ENCODE results near the gene GPC3. TPM values are rescaled to one million over a fixed set of nuclear protein-coding genes. Genes with fewer than 3 reads are reported as not detected.

GPC3 gene
- total RNA-seq, 1 experiment from 2014 or later: 32.4 TPM

GRCh38 chrX:133546441-133546840, 439.0 kb downstream of the GPC3 start (continued):
- no peak for TF ChIP-seq JAZF1 (CRISPR knock-in tag; IDR thresholded peaks at IDR 0.05)
- TF ChIP-seq, protein P1, sequence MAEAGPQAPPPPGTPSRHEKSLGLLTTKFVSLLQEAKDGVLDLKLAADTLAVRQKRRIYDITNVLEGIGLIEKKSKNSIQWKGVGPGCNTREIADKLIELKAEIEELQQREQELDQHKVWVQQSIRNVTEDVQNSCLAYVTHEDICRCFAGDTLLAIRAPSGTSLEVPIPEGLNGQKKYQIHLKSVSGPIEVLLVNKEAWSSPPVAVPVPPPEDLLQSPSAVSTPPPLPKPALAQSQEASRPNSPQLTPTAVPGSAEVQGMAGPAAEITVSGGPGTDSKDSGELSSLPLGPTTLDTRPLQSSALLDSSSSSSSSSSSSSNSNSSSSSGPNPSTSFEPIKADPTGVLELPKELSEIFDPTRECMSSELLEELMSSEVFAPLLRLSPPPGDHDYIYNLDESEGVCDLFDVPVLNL (CRISPR knock-in tag; IDR thresholded peaks at IDR 0.05; ENCODE audit: borderline replicate concordance, low read depth): no peak

DNA sequence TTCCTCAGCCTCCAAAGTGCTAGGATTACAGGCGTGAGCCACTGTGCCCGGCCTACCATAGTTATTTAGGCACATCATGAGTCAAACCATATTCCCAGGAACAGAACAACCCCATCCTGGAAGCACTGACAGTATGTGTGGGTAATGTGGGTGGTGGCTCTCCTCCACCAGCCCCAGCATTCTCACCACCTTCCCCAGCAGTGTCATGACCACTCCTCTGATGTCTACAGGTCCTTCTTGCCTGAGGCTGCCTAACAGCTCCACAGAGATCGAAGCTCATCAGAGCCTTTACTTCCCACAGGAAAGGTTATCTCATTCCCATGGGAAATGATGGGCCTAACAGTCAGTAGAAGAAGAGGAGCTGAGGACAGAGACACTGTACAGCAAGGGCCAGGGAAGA, 440.6 kb downstream of the GPC3 start:
- H3K36me3 Mint-ChIP-seq: peaks cover 12% of the 10 kb centered on the region
- TF ChIP-seq ZNF232 (CRISPR knock-in tag; IDR thresholded peaks at IDR 0.05): no peak
- TF ChIP-seq JAZF1 (CRISPR knock-in tag; IDR thresholded peaks at IDR 0.05): no peak
- no peak for TF ChIP-seq SP1 (CRISPR knock-in tag; conservative IDR thresholded peaks at IDR 0.05)
- TF ChIP-seq MYBL2 (CRISPR knock-in tag; IDR thresholded peaks at IDR 0.05): no peak
- no peak for TF ChIP-seq ZBTB21 (CRISPR knock-in tag; IDR thresholded peaks at IDR 0.05; ENCODE audit: borderline replicate concordance)
- TF ChIP-seq, protein P2, sequence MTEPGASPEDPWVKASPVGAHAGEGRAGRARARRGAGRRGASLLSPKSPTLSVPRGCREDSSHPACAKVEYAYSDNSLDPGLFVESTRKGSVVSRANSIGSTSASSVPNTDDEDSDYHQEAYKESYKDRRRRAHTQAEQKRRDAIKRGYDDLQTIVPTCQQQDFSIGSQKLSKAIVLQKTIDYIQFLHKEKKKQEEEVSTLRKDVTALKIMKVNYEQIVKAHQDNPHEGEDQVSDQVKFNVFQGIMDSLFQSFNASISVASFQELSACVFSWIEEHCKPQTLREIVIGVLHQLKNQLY (CRISPR knock-in tag; IDR thresholded peaks at IDR 0.05): no peak
- no peak for TF ChIP-seq NR2C2 (CRISPR knock-in tag; IDR thresholded peaks at IDR 0.05)
- TF ChIP-seq, protein P3, sequence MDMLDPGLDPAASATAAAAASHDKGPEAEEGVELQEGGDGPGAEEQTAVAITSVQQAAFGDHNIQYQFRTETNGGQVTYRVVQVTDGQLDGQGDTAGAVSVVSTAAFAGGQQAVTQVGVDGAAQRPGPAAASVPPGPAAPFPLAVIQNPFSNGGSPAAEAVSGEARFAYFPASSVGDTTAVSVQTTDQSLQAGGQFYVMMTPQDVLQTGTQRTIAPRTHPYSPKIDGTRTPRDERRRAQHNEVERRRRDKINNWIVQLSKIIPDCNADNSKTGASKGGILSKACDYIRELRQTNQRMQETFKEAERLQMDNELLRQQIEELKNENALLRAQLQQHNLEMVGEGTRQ (CRISPR knock-in tag; IDR thresholded peaks at IDR 0.05): no peak
- TF ChIP-seq, protein P4, sequence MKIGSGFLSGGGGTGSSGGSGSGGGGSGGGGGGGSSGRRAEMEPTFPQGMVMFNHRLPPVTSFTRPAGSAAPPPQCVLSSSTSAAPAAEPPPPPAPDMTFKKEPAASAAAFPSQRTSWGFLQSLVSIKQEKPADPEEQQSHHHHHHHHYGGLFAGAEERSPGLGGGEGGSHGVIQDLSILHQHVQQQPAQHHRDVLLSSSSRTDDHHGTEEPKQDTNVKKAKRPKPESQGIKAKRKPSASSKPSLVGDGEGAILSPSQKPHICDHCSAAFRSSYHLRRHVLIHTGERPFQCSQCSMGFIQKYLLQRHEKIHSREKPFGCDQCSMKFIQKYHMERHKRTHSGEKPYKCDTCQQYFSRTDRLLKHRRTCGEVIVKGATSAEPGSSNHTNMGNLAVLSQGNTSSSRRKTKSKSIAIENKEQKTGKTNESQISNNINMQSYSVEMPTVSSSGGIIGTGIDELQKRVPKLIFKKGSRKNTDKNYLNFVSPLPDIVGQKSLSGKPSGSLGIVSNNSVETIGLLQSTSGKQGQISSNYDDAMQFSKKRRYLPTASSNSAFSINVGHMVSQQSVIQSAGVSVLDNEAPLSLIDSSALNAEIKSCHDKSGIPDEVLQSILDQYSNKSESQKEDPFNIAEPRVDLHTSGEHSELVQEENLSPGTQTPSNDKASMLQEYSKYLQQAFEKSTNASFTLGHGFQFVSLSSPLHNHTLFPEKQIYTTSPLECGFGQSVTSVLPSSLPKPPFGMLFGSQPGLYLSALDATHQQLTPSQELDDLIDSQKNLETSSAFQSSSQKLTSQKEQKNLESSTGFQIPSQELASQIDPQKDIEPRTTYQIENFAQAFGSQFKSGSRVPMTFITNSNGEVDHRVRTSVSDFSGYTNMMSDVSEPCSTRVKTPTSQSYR (CRISPR knock-in tag; IDR thresholded peaks at IDR 0.05): no peak
- no peak for TF ChIP-seq ZNF671 (CRISPR knock-in tag; IDR thresholded peaks at IDR 0.05)
- no peak for TF ChIP-seq NR3C1 (CRISPR knock-in tag; conservative IDR thresholded peaks at IDR 0.05; ENCODE audit: low read depth)
- TF ChIP-seq SOX15 (CRISPR knock-in tag; IDR thresholded peaks at IDR 0.05): no peak
- no peak for TF ChIP-seq ETV6 (CRISPR knock-in tag; IDR thresholded peaks at IDR 0.05)
- TF ChIP-seq, protein P5, sequence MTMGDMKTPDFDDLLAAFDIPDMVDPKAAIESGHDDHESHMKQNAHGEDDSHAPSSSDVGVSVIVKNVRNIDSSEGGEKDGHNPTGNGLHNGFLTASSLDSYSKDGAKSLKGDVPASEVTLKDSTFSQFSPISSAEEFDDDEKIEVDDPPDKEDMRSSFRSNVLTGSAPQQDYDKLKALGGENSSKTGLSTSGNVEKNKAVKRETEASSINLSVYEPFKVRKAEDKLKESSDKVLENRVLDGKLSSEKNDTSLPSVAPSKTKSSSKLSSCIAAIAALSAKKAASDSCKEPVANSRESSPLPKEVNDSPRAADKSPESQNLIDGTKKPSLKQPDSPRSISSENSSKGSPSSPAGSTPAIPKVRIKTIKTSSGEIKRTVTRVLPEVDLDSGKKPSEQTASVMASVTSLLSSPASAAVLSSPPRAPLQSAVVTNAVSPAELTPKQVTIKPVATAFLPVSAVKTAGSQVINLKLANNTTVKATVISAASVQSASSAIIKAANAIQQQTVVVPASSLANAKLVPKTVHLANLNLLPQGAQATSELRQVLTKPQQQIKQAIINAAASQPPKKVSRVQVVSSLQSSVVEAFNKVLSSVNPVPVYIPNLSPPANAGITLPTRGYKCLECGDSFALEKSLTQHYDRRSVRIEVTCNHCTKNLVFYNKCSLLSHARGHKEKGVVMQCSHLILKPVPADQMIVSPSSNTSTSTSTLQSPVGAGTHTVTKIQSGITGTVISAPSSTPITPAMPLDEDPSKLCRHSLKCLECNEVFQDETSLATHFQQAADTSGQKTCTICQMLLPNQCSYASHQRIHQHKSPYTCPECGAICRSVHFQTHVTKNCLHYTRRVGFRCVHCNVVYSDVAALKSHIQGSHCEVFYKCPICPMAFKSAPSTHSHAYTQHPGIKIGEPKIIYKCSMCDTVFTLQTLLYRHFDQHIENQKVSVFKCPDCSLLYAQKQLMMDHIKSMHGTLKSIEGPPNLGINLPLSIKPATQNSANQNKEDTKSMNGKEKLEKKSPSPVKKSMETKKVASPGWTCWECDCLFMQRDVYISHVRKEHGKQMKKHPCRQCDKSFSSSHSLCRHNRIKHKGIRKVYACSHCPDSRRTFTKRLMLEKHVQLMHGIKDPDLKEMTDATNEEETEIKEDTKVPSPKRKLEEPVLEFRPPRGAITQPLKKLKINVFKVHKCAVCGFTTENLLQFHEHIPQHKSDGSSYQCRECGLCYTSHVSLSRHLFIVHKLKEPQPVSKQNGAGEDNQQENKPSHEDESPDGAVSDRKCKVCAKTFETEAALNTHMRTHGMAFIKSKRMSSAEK (CRISPR knock-in tag; IDR thresholded peaks at IDR 0.05; ENCODE audit: borderline replicate concordance): no peak
- TF ChIP-seq, protein P1 (CRISPR knock-in tag; IDR thresholded peaks at IDR 0.05; ENCODE audit: borderline replicate concordance, low read depth): no peak
- TF ChIP-seq HMGA2 (CRISPR knock-in tag; IDR thresholded peaks at IDR 0.05): no peak
- TF ChIP-seq ZNF512 (CRISPR knock-in tag; IDR thresholded peaks at IDR 0.05; ENCODE audit: borderline replicate concordance): no peak
- no peak for TF ChIP-seq ELF4 (CRISPR knock-in tag; IDR thresholded peaks at IDR 0.05; ENCODE audit: low read depth)
- no peak for TF ChIP-seq CREB1 (CRISPR knock-in tag; IDR thresholded peaks at IDR 0.05)
- no peak overlapping the region for H3K27ac Mint-ChIP-seq
- ChIA-PET CTCF (no interaction called here), POLR2A (no interaction called here)
- peaks cover 20% of the 10 kb centered on the region for H3K9me3 Mint-ChIP-seq
- no peak overlapping the region for H3K4me3 Mint-ChIP-seq
- peaks cover 2% of the 10 kb centered on the region; the same call in 1 of the 2 replicates for H3K4me1 Mint-ChIP-seq
- no peaks in the 10 kb centered on the region for H3K27me3 Mint-ChIP-seq (ENCODE audit: low read depth)
- no peak for ATAC-seq
- no peak for DNase-seq (ENCODE audit: low spot score)
